IgD-negative memory B cell (primary cell): ENCODE measurements around the gene ARHGEF28. TPM values are rescaled to one million over a fixed set of nuclear protein-coding genes. Genes with fewer than 3 reads are reported as not detected.

Source experiments
- H3K27ac Mint-ChIP-seq, 3 donors: one replicate each; pipeline ENCODE4 v1.8.0; 2020 to 2022; ENCODE audit warnings: mild to moderate bottlenecking in 3 of 3, mixed read lengths in 3 of 3, moderate library complexity in 1 of 3
- H3K27me3 Mint-ChIP-seq: one replicate; pipeline ENCODE4 v1.8.0; 2021; ENCODE audit warnings: mixed read lengths
- H3K36me3 Mint-ChIP-seq: one replicate; pipeline ENCODE4 v1.8.0; 2020; ENCODE audit warnings: mild to moderate bottlenecking, mixed read lengths
- H3K4me1 Mint-ChIP-seq, 3 donors: one replicate each; pipeline ENCODE4 v1.8.0; 2020 to 2022; ENCODE audit warnings: mixed read lengths in 3 of 3, mild to moderate bottlenecking in 1 of 3
- H3K4me3 Mint-ChIP-seq, 4 donors: one replicate each; pipeline ENCODE4 v1.8.0; 2020 to 2022; ENCODE audit warnings: mild to moderate bottlenecking in 4 of 4, mixed read lengths in 4 of 4, moderate library complexity in 3 of 4
- H3K9me3 Mint-ChIP-seq, 3 donors: one replicate each; pipeline ENCODE4 v1.8.0; 2020 to 2021; ENCODE audit warnings: mixed read lengths in 3 of 3, mild to moderate bottlenecking in 1 of 3
- polyA plus RNA-seq: library from polyadenylated mRNA; unstranded; fragments of 300-500 nt; fragmentation: Illumina TruSeq; gene quantifications from one replicate; pipeline ENCODE4 v1.2.3, GENCODE V29; 2021

ARHGEF28 gene
- polyA plus RNA-seq, 1 donor from 2014 or later: not detected

- H3K9me3 Mint-ChIP-seq: no peaks in the 10 kb centered on the region
- no peak overlapping the region for H3K27ac Mint-ChIP-seq
- no peaks in the 10 kb centered on the region for H3K36me3 Mint-ChIP-seq
- no peaks in the 10 kb centered on the region for H3K4me1 Mint-ChIP-seq
- H3K4me3 Mint-ChIP-seq: no peak overlapping the region
- H3K27me3 Mint-ChIP-seq: no peaks in the 10 kb centered on the region
Measured at GRCh38 chr5:73776405-73776804, 150.4 kb downstream of the ARHGEF28 start.

- Mint-ChIP-seq H3K4me3 (no peak overlapping the region), H3K36me3 (no peaks in the 10 kb centered on the region), H3K27me3 (no peaks in the 10 kb centered on the region), H3K9me3 (no peaks in the 10 kb centered on the region), H3K4me1 (no peaks in the 10 kb centered on the region), H3K27ac (no peak overlapping the region)
Measured at GRCh38 chr5:73777192-73777591, 151.2 kb downstream of the ARHGEF28 start.

GRCh38 chr5:73780302-73781080 is 154.5 kb downstream of the ARHGEF28 start:
- Mint-ChIP-seq H3K4me1 (no peaks in the 10 kb centered on the region), H3K9me3 (no peaks in the 10 kb centered on the region), H3K27me3 (peaks cover 6% of the 10 kb centered on the region), H3K27ac (no peak overlapping the region), H3K4me3 (no peak overlapping the region), H3K36me3 (no peaks in the 10 kb centered on the region)

GRCh38 chr5:73781107-73781768 is 155.2 kb downstream of the ARHGEF28 start:
- Mint-ChIP-seq H3K27ac (no peak overlapping the region), H3K27me3 (peaks cover 6% of the 10 kb centered on the region), H3K4me1 (no peaks in the 10 kb centered on the region), H3K36me3 (no peaks in the 10 kb centered on the region), H3K4me3 (no peak overlapping the region), H3K9me3 (no peaks in the 10 kb centered on the region)

GRCh38 chr5:73783828-73784227 is 157.8 kb downstream of the ARHGEF28 start:
- Mint-ChIP-seq H3K36me3 (no peaks in the 10 kb centered on the region), H3K4me1 (no peaks in the 10 kb centered on the region), H3K9me3 (no peaks in the 10 kb centered on the region), H3K27me3 (peaks cover 6% of the 10 kb centered on the region), H3K27ac (no peak overlapping the region), H3K4me3 (no peak overlapping the region)

GRCh38 chr5:73786043-73786831 is 160.2 kb downstream of the ARHGEF28 start:
- peaks cover 6% of the 10 kb centered on the region for H3K27me3 Mint-ChIP-seq
- no peaks in the 10 kb centered on the region for H3K36me3 Mint-ChIP-seq
- H3K4me3 Mint-ChIP-seq: no peak overlapping the region
- no peaks in the 10 kb centered on the region for H3K9me3 Mint-ChIP-seq
- no peaks in the 10 kb centered on the region for H3K4me1 Mint-ChIP-seq
- peak overlapping the region in 1 of 3 donors; percentile 19 for H3K27ac Mint-ChIP-seq

GRCh38 chr5:73789851-73790281 is 163.9 kb downstream of the ARHGEF28 start:
- Mint-ChIP-seq H3K4me3 (no peak overlapping the region), H3K4me1 (no peaks in the 10 kb centered on the region), H3K27ac (no peak overlapping the region), H3K9me3 (no peaks in the 10 kb centered on the region), H3K36me3 (no peaks in the 10 kb centered on the region), H3K27me3 (peaks cover 7% of the 10 kb centered on the region)

GRCh38 chr5:73791389-73791788 is 165.4 kb downstream of the ARHGEF28 start:
- Mint-ChIP-seq H3K4me3 (no peak overlapping the region), H3K9me3 (no peaks in the 10 kb centered on the region), H3K36me3 (no peaks in the 10 kb centered on the region), H3K27me3 (peaks cover 2% of the 10 kb centered on the region), H3K4me1 (peaks cover 0 to 4% (median 0%) of the 10 kb centered on the region in 3 donors), H3K27ac (no peak overlapping the region)

GRCh38 chr5:73792687-73793320 is 166.8 kb downstream of the ARHGEF28 start:
- H3K4me1 Mint-ChIP-seq: peaks cover 0 to 4% (median 0%) of the 10 kb centered on the region in 3 donors
- H3K4me3 Mint-ChIP-seq: no peak overlapping the region
- no peak overlapping the region for H3K27ac Mint-ChIP-seq

GRCh38 chr5:73793911-73794310 is 167.9 kb downstream of the ARHGEF28 start:
- Mint-ChIP-seq H3K27me3 (peaks cover 6% of the 10 kb centered on the region), H3K9me3 (peaks cover 0 to 2% (median 0%) of the 10 kb centered on the region in 3 donors), H3K27ac (no peak overlapping the region), H3K36me3 (no peaks in the 10 kb centered on the region), H3K4me3 (no peak overlapping the region), H3K4me1 (peaks cover 0 to 4% (median 0%) of the 10 kb centered on the region in 3 donors)

More at GRCh38 chr5:73792687-73793320, 166.8 kb downstream of the ARHGEF28 start:
- H3K36me3 Mint-ChIP-seq: no peaks in the 10 kb centered on the region
- peaks cover 2% of the 10 kb centered on the region for H3K27me3 Mint-ChIP-seq
- peaks cover 0 to 2% (median 0%) of the 10 kb centered on the region in 3 donors for H3K9me3 Mint-ChIP-seq

GRCh38 chr5:73796164-73797131 is 170.5 kb downstream of the ARHGEF28 start:
- H3K36me3 Mint-ChIP-seq: peaks cover 3% of the 10 kb centered on the region
- peaks cover 10% of the 10 kb centered on the region for H3K27me3 Mint-ChIP-seq
- H3K4me1 Mint-ChIP-seq: peaks cover 0 to 4% (median 0%) of the 10 kb centered on the region in 3 donors
- H3K4me3 Mint-ChIP-seq: no peak overlapping the region
- peaks cover 0 to 2% (median 0%) of the 10 kb centered on the region in 3 donors for H3K9me3 Mint-ChIP-seq
- no peak overlapping the region for H3K27ac Mint-ChIP-seq

- Mint-ChIP-seq H3K36me3 (peaks cover 3% of the 10 kb centered on the region), H3K27me3 (peaks cover 12% of the 10 kb centered on the region), H3K27ac (no peak overlapping the region), H3K4me3 (peak overlapping the region in 1 of 4 donors; percentile 6), H3K9me3 (peaks cover 0 to 2% (median 0%) of the 10 kb centered on the region in 3 donors), H3K4me1 (peaks cover 0 to 4% (median 0%) of the 10 kb centered on the region in 3 donors)
Measured at GRCh38 chr5:73797132-73797510, 171.1 kb downstream of the ARHGEF28 start.

GRCh38 chr5:73799401-73799972 is 173.5 kb downstream of the ARHGEF28 start:
- H3K27me3 Mint-ChIP-seq: peaks cover 10% of the 10 kb centered on the region
- H3K9me3 Mint-ChIP-seq: peaks cover 0 to 2% (median 0%) of the 10 kb centered on the region in 3 donors
- H3K27ac Mint-ChIP-seq: no peak overlapping the region
- peaks cover 3% of the 10 kb centered on the region for H3K36me3 Mint-ChIP-seq
- peaks cover 0 to 4% (median 0%) of the 10 kb centered on the region in 3 donors for H3K4me1 Mint-ChIP-seq
- no peak overlapping the region for H3K4me3 Mint-ChIP-seq
